Thymus (tissue), 11 donors: ENCODE data around the gene TAS2R46. TPM values are rescaled to one million over a fixed set of nuclear protein-coding genes. Genes with fewer than 3 reads are reported as not detected.
"Not testable (repeated sequence)": the region's sequence is repeated elsewhere in the genome, so short reads cannot be mapped to it uniquely, and the experiment has no call there.

ENCODE experiments used
- DNase-seq, 9 donors: peaks; one replicate each; pipeline ENCODE4 v3.0.0-alpha.2; 2013; ENCODE audit warnings: low spot score in 9 of 9, low read depth in 6 of 9, missing footprints in 1 of 9
- H3K27ac ChIP-seq, 2 donors: one replicate each; pipeline ENCODE4 v1.5.1; 2013; ENCODE audit warnings: control low read depth in 1 of 2, low read depth in 1 of 2, low read length in 1 of 2, mild to moderate bottlenecking in 1 of 2, moderate library complexity in 1 of 2
- H3K27me3 ChIP-seq, 2 donors: one replicate each; pipeline ENCODE4 v1.5.1; 2013; ENCODE audit warnings: low read length in 1 of 2; ENCODE audit not compliant: control insufficient read depth in 2 of 2, insufficient read depth in 1 of 2
- H3K36me3 ChIP-seq, 2 donors: one replicate each; pipeline ENCODE4 v1.5.1; 2013; ENCODE audit warnings: low read length in 1 of 2, mild to moderate bottlenecking in 1 of 2, moderate library complexity in 1 of 2; ENCODE audit not compliant: control insufficient read depth in 2 of 2, insufficient read depth in 2 of 2
- H3K4me1 ChIP-seq, 2 donors: one replicate each; pipeline ENCODE4 v1.5.1; 2013; ENCODE audit warnings: low read length in 2 of 2; ENCODE audit not compliant: control insufficient read depth in 2 of 2, insufficient read depth in 2 of 2
- H3K4me3 ChIP-seq, 2 donors: one replicate each; pipeline ENCODE4 v1.5.1; 2013; ENCODE audit warnings: low read length in 2 of 2, control low read depth in 1 of 2, mild to moderate bottlenecking in 1 of 2
- H3K9me3 ChIP-seq, 2 donors: one replicate each; pipeline ENCODE4 v1.5.1; 2013; ENCODE audit warnings: low read length in 1 of 2, mild to moderate bottlenecking in 1 of 2; ENCODE audit not compliant: control insufficient read depth in 2 of 2, insufficient read depth in 1 of 2
- WGBS: extraction: QIAGEN DNeasy Blood & Tissue Kit; methylation state at CpG from one replicate; pipeline ENCODE4 v1.1.7; 2013; 5-methylcytosine and 5-hydroxymethylcytosine counted together
- polyA plus RNA-seq: library from polyadenylated mRNA; stranded (reverse); fragments of 200-250 nt; gene quantifications from one replicate; pipeline ENCODE4 v1.2.3, GENCODE V29; 2013
- total RNA-seq: library from RNA; stranded (reverse); fragments of 120-200 nt; gene quantifications from one replicate; pipeline ENCODE4 v1.2.4, GENCODE V29; 2013
- donor health status: healthy.

Gene TAS2R46
- total and polyA plus RNA-seq, 2 donors, result 0.05 to 0.61 TPM

GRCh38 chr12:11055306-11055705 lies 6.8 kb downstream of the TAS2R46 start:
- Histone ChIP-seq H3K4me1 (no peaks in the 10 kb centered on the region), H3K36me3 (no peaks in the 10 kb centered on the region), H3K4me3 (no peak overlapping the region), H3K9me3 (peaks cover 0 to 7% of the 10 kb centered on the region in 2 donors), H3K27me3 (no peaks in the 10 kb centered on the region), H3K27ac (no peak overlapping the region)
- DNase-seq, result no peak
- 97% methylated on average over 2 of the region's 2 CpGs for WGBS

GRCh38 chr12:11049806-11050531 lies 12.1 kb downstream of the TAS2R46 start:
- H3K4me3 ChIP-seq, H3K4me1 ChIP-seq, H3K27me3 ChIP-seq, H3K27ac ChIP-seq, DNase-seq: not testable (repeated sequence)
- Histone ChIP-seq H3K36me3 (peaks cover 0 to 11% of the 10 kb centered on the region in 2 donors), H3K9me3 (peaks cover 0 to 12% of the 10 kb centered on the region in 2 donors)
- 99% methylated on average over 7 of the region's 7 CpGs for WGBS

DNA sequence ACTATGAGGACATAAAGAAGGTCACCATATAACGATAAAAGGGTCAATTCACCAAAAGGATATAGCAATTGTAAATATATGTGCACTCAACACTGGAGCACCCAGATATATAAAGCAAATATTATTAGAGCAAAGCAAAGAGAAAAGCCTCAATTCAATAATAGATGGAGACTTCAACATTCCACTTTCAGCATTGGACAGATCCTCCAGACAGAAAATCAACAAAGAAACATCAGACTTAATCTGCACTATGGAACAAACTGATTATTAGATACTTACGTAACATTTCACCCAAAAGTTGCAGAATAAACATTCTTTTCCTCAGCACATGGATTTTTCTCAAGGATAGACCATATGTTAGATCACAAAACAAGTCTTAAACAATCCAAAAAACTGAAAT lies 20.7 kb downstream of the TAS2R46 start:
- not testable (repeated sequence) for DNase-seq, H3K36me3 ChIP-seq, H3K9me3 ChIP-seq, H3K27me3 ChIP-seq, H3K4me1 ChIP-seq, H3K4me3 ChIP-seq, H3K27ac ChIP-seq
- WGBS, result 73% methylated on average over 2 of the region's 2 CpGs

DNA sequence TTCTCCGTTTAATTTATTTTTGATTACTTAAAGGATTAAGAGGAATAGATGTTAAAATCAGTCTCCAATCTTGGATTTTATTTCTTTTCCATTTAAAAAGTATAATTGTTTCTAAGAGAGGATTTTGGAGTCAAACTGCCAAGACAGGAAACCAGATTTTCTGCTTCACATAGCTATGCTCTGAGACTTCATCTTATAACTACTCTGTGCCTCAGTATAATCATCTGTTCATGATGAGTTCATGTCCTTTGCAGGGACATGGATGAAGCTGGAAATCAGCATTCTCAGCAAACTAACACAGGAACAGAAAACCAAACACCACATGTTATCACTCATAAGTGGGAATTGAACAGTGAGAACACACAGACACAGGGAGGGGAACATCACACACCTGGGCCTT lies 21.9 kb downstream of the TAS2R46 start:
- WGBS, result 98% methylated on average over 1 of the region's 1 CpG
- H3K4me3 ChIP-seq, result no peak overlapping the region

GRCh38 chr12:11039171-11039570 lies 22.9 kb downstream of the TAS2R46 start:
- Histone ChIP-seq H3K27me3 (no peaks in the 10 kb centered on the region), H3K27ac (no peak overlapping the region), H3K4me1 (no peaks in the 10 kb centered on the region), H3K9me3 (no peaks in the 10 kb centered on the region), H3K36me3 (no peaks in the 10 kb centered on the region), H3K4me3 (no peak overlapping the region)
- WGBS, result 98% methylated on average over 3 of the region's 3 CpGs
- no peak for DNase-seq

More for the DNA sequence above, 21.9 kb downstream of the TAS2R46 start:
- no peak for DNase-seq
- peaks cover 0 to 6% of the 10 kb centered on the region in 2 donors for H3K36me3 ChIP-seq
- H3K9me3 ChIP-seq, result no peaks in the 10 kb centered on the region
- H3K27ac ChIP-seq, result no peak overlapping the region
- H3K4me1 ChIP-seq, result no peaks in the 10 kb centered on the region
- no peaks in the 10 kb centered on the region for H3K27me3 ChIP-seq

DNA sequence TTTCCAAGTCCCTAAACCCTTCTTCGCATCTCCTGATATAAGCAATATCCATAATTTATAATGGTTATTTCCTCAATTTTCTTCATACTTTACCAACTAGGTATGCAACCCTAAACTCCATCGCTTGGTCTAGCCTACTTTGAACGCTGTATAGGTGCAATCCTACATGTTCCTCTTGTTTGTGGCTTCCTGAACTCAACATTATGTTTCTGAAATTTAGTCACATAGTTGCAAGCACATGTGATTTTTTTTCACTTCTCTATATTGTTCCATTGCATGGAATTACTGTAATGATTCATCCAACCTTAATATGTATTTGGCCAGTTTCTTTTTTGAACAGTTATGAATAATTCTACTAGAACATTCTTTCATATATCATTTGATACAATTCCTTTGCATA lies 28.1 kb downstream of the TAS2R46 start:
- not testable (repeated sequence) for H3K4me3 ChIP-seq, H3K4me1 ChIP-seq, DNase-seq, H3K27ac ChIP-seq, H3K9me3 ChIP-seq, H3K27me3 ChIP-seq, H3K36me3 ChIP-seq
- WGBS, result 100% methylated on average over 1 of the region's 3 CpGs

DNA sequence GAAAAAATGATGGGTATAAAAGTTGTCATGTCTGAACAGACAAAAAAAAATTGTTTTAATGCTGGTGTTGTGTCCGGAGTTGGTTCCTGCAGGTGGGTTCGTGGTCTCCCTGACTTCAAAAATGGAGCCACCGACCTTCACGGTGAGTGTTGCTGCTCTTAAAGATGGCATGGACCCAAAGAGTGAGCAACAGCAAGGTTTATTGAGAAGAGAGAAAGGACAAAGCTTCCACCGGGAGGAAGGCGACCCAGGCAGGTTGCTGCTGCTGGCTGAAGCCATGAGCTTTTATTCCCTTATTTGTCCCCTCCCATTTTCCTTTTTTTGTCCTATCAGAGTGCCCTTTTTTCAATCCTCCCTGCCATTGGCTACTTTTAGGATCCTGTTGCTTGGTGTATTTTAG lies 30.8 kb downstream of the TAS2R46 start, which contains the start of gene TAS2R31:
Gene TAS2R31 (minus strand): TSS at position 101 of the 400 bp plus-strand sequence. CDS start 72 bp downstream, at position 29.
- Histone ChIP-seq H3K9me3 (no peaks in the 10 kb centered on the region), H3K4me3 (no peak within 1 kb of the TSS), H3K4me1 (no peaks in the 10 kb centered on the region), H3K27ac (no peak within 1 kb of the TSS), H3K36me3 (peaks cover under 1 to 6% of the 10 kb centered on the region in 2 donors), H3K27me3 (no peaks in the 10 kb centered on the region)
- DNase-seq, result no peak
- WGBS, result 97% methylated on average over 6 of the region's 6 CpGs

- Histone ChIP-seq H3K27me3 (no peaks in the 10 kb centered on the region), H3K4me1 (no peaks in the 10 kb centered on the region), H3K27ac (no peak overlapping the region), H3K4me3 (no peak overlapping the region), H3K36me3 (peaks cover 4 to 6% of the 10 kb centered on the region in 2 donors), H3K9me3 (no peaks in the 10 kb centered on the region)
- WGBS, result 95% methylated on average over 6 of the region's 6 CpGs
- no peak for DNase-seq
Measured at GRCh38 chr12:11026118-11026517, 36.0 kb downstream of the TAS2R46 start.

DNA sequence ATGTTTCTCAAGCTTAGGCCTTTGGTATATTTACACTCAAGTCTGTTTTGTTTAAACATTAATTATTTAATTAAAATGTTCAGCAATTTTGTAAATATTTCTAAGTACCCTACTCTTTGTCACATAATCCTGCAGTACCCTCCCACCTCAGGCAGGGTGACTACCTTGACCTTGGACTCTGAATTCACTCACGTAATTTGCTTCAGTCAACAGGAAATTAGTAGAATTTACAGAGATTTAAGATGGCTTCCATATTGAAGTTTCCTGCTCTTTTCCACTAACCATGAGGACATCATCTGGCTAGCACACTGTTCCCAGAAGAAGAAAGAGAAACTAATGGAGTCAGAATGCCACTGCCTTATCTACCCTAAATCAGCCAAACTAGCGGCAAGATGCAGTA lies 38.7 kb downstream of the TAS2R46 start:
- 94% methylated on average over 2 of the region's 2 CpGs for WGBS
- H3K27ac ChIP-seq, result no peak overlapping the region
- H3K4me3 ChIP-seq, result no peak overlapping the region
- no peaks in the 10 kb centered on the region for H3K9me3 ChIP-seq
- H3K36me3 ChIP-seq, result peaks cover 4 to 6% of the 10 kb centered on the region in 2 donors
- no peaks in the 10 kb centered on the region for H3K4me1 ChIP-seq
- no peak for DNase-seq
- H3K27me3 ChIP-seq, result no peaks in the 10 kb centered on the region
